NCI-H2227 (cell line): Measurements from ENCODE around the gene ARHGAP31.
A peak's percentile ranks its signal among the peaks of the same experiment; 100 is the strongest.

ENCODE experiments used
- DNase-seq: peaks from one replicate; lab custom pipeline; 2025; ENCODE audit not compliant: unreplicated experiment; lab: John Stamatoyannopoulos, UW

Gene ARHGAP31

GRCh38 chr3:119434703-119435102 is 140.5 kb downstream of the ARHGAP31 start:
- DNase-seq: no peak

GRCh38 chr3:119436977-119437376 is 142.8 kb downstream of the ARHGAP31 start:
- DNase-seq: no peak

GRCh38 chr3:119437691-119438258 is 143.6 kb downstream of the ARHGAP31 start:
- DNase-seq: no peak

- no peak for DNase-seq
These were observed 149.0 kb downstream of the ARHGAP31 start for GRCh38 chr3:119443179-119443578.

GRCh38 chr3:119444590-119444989 is 150.4 kb downstream of the ARHGAP31 start:
- DNase-seq: no peak

- no peak for DNase-seq
These were observed 159.6 kb downstream of the ARHGAP31 start for GRCh38 chr3:119453822-119454221.

GRCh38 chr3:119456469-119456868 is 162.3 kb downstream of the ARHGAP31 start:
- DNase-seq: no peak

GRCh38 chr3:119457246-119457645 is 163.1 kb downstream of the ARHGAP31 start:
- DNase-seq: no peak

- peak; percentile 98 for DNase-seq
These were observed 169.3 kb downstream of the ARHGAP31 start, which contains the start of gene TMEM39A for GRCh38 chr3:119463171-119464169. Gene TMEM39A, minus strand, starts transcription at chr3:119463615. Its CDS starts 1,541 bp downstream, at chr3:119462074.

- DNase-seq: no peak
These were observed 173.9 kb downstream of the ARHGAP31 start for GRCh38 chr3:119468041-119468440.

GRCh38 chr3:119469418-119470189 is 175.4 kb downstream of the ARHGAP31 start:
- DNase-seq: peak; percentile 11
